GM23338 (cell line): ENCODE results near the gene ZNF621. TPM values are rescaled to one million over a fixed set of nuclear protein-coding genes. Genes with fewer than 3 reads are reported as not detected.

Experiments
- ATAC-seq: fragments of 200-7000 bp; cut with Tn5 transposase; 3 replicates; pipeline ENCODE4 v1.9.1; 2020
- DNase-seq: peaks from one replicate; pipeline ENCODE4 v3.0.0-alpha.2; 2015; ENCODE audit warnings: low spot score
- H2AFZ ChIP-seq: fragments of 200-600 bp; sonication (generic); 2 replicates; pipeline ENCODE4 v1.8.0; 2016; ENCODE audit warnings: antibody characterized with exemption, mild to moderate bottlenecking, moderate library complexity
- H3F3A ChIP-seq: fragments of 200-600 bp; sonication (generic); replicated peaks from 2 replicates; pipeline ENCODE4 v1.8.0; 2017; ENCODE audit warnings: antibody characterized with exemption, mixed run types, low read depth
- H3K27ac ChIP-seq: fragments of 200-600 bp; sonication (generic); 2 replicates; pipeline ENCODE4 v1.6.1; 2016; ENCODE audit warnings: low read depth
- H3K27me3 ChIP-seq: fragments of 200-600 bp; sonication (generic); 2 replicates; pipeline ENCODE4 v1.8.0; 2016; ENCODE audit warnings: mild to moderate bottlenecking, mixed run types, moderate library complexity; ENCODE audit not compliant: insufficient read depth
- H3K36me3 ChIP-seq: fragments of 200-600 bp; sonication (generic); 2 replicates; pipeline ENCODE4 v1.8.0; 2016; ENCODE audit warnings: mild to moderate bottlenecking; ENCODE audit not compliant: insufficient read depth
- H3K4me1 ChIP-seq: fragments of 200-600 bp; sonication (generic); 2 replicates; pipeline ENCODE4 v1.8.0; 2016; ENCODE audit warnings: mild to moderate bottlenecking, moderate library complexity; ENCODE audit not compliant: insufficient read depth
- H3K4me2 ChIP-seq: fragments of 200-600 bp; sonication (generic); 2 replicates; pipeline ENCODE4 v1.7.1; 2017; ENCODE audit warnings: mixed run types
- H3K4me3 ChIP-seq: fragments of 200-600 bp; sonication (generic); 2 replicates; pipeline ENCODE4 v1.6.1; 2016; ENCODE audit warnings: mixed run types
- H3K79me2 ChIP-seq: fragments of 200-600 bp; sonication (generic); replicated peaks from 2 replicates; pipeline ENCODE4 v1.8.0; 2017; ENCODE audit warnings: mild to moderate bottlenecking; ENCODE audit not compliant: insufficient read depth
- H3K9me2 ChIP-seq: fragments of 200-600 bp; sonication (generic); 2 replicates; pipeline ENCODE4 v1.8.0; 2017; ENCODE audit not compliant: insufficient read depth
- H4K20me1 ChIP-seq: fragments of 200-600 bp; sonication (generic); replicated peaks from 2 replicates; pipeline ENCODE4 v1.8.0; 2017; ENCODE audit warnings: mild to moderate bottlenecking; ENCODE audit not compliant: insufficient read depth
- H3K27ac Mint-ChIP-seq: 2 replicates; pipeline ENCODE4 v1.8.0; 2020; ENCODE audit warnings: inconsistent platforms, mild to moderate bottlenecking, moderate library complexity, mixed read lengths
- H3K27me3 Mint-ChIP-seq: 3 replicates; pipeline ENCODE4 v1.8.0; 2022; ENCODE audit warnings: low read depth, mild to moderate bottlenecking, moderate library complexity, mixed read lengths, inconsistent platforms; ENCODE audit not compliant: insufficient read depth, poor library complexity
- H3K36me3 Mint-ChIP-seq: 3 replicates; pipeline ENCODE4 v1.8.0; 2021; ENCODE audit warnings: low read depth, mild to moderate bottlenecking, inconsistent platforms, moderate library complexity, mixed read lengths
- H3K4me1 Mint-ChIP-seq: 3 replicates; pipeline ENCODE4 v1.8.0; 2020; ENCODE audit warnings: mild to moderate bottlenecking, inconsistent platforms, mixed read lengths
- H3K4me3 Mint-ChIP-seq: 3 replicates; pipeline ENCODE4 v1.8.0; 2021; ENCODE audit warnings: moderate library complexity, mild to moderate bottlenecking, inconsistent platforms, mixed read lengths
- H3K9me3 Mint-ChIP-seq: 3 replicates; pipeline ENCODE4 v1.8.0; 2020; ENCODE audit warnings: moderate library complexity, mild to moderate bottlenecking, inconsistent platforms, mixed read lengths
- CREB1 ChIP-seq: fragments of 250-450 bp; sonication (Bioruptor Pico); IDR thresholded peaks from 2 replicates; pipeline ENCODE4 v1.5.0; 2020; ENCODE audit warnings: low read depth, mild to moderate bottlenecking, moderate library complexity
- ETS1 ChIP-seq: IDR thresholded peaks from 2 replicates; pipeline ENCODE4 v1.6.1; 2016; ENCODE audit warnings: antibody characterized with exemption
- EZH2 ChIP-seq: fragments of 200-600 bp; sonication (generic); IDR thresholded peaks from one replicate; pipeline ENCODE4 v1.8.0; 2017; ENCODE audit warnings: antibody characterized with exemption, mild to moderate bottlenecking, low read depth; ENCODE audit not compliant: unreplicated experiment
- EZH2phosphoT487 ChIP-seq: fragments of 200-600 bp; sonication (generic); IDR thresholded peaks from one replicate; pipeline ENCODE4 v1.8.1; 2018; ENCODE audit warnings: antibody characterized with exemption; ENCODE audit not compliant: unreplicated experiment
- JUNB ChIP-seq: IDR thresholded peaks from one replicate; pipeline ENCODE4 v1.6.1; 2016; ENCODE audit warnings: antibody characterized with exemption; ENCODE audit not compliant: unreplicated experiment
- NANOG ChIP-seq: IDR thresholded peaks from 2 replicates; pipeline ENCODE4 v1.6.1; 2016; ENCODE audit warnings: antibody characterized with exemption, borderline replicate concordance
- POLR2AphosphoS5 ChIP-seq: IDR thresholded peaks from 2 replicates; pipeline ENCODE4 v1.6.1; 2016; ENCODE audit warnings: antibody characterized with exemption, low read depth
- STAT1 ChIP-seq: IDR thresholded peaks from one replicate; pipeline ENCODE4 v1.6.1; 2016; ENCODE audit warnings: antibody characterized with exemption; ENCODE audit not compliant: unreplicated experiment
- ZNF114 ChIP-seq: fragments of 250-450 bp; sonication (Bioruptor Pico); IDR thresholded peaks from 2 replicates; pipeline ENCODE4 v1.5.0; 2020; ENCODE audit warnings: mild to moderate bottlenecking, moderate library complexity
- ZNF331 ChIP-seq: fragments of 250-450 bp; sonication (Bioruptor Pico); IDR thresholded peaks from 2 replicates; pipeline ENCODE4 v1.5.0; 2020; ENCODE audit warnings: low read depth, mild to moderate bottlenecking, moderate library complexity
- ZNF462 ChIP-seq: fragments of 250-450 bp; sonication (Bioruptor Pico); IDR thresholded peaks from 2 replicates; pipeline ENCODE4 v1.5.0; 2020; ENCODE audit warnings: mild to moderate bottlenecking, moderate library complexity
- polyA plus RNA-seq: library from polyadenylated mRNA; unstranded; fragments of >200 nt; fragmentation: Nextera tagmentation; extraction: Ambion mirVana; gene quantifications from 2 replicates; pipeline ENCODE4 v1.2.1, GENCODE V29; 2016
- total RNA-seq: library from RNA; depleted of rRNA; stranded (reverse); fragments of >200 nt; shearing (Covaris generic); gene quantifications from 2 replicates; pipeline ENCODE4 v1.2.3, GENCODE V29; 2014
- TF ChIP-seq, protein P1 (sequence below): IDR thresholded peaks from one replicate; pipeline ENCODE4 v1.6.1; 2018; ENCODE audit warnings: antibody characterized with exemption; ENCODE audit not compliant: unreplicated experiment
- TF ChIP-seq, protein P2 (sequence below), 2 experiments: fragments of 200-600 bp in 1 of 2; sonication (generic) in 1 of 2; conservative IDR thresholded peaks; 2 replicates each; pipeline versions ENCODE4 v1.5.1 to v1.6.1; 2016 to 2017; ENCODE audit warnings: antibody characterized with exemption in 2 of 2, low read depth in 2 of 2, mild to moderate bottlenecking in 2 of 2, moderate library complexity in 1 of 2

ZNF621 gene
- total and polyA plus RNA-seq, 2 experiments from 2014 or later = 6.3 to 12.1 TPM

DNA sequence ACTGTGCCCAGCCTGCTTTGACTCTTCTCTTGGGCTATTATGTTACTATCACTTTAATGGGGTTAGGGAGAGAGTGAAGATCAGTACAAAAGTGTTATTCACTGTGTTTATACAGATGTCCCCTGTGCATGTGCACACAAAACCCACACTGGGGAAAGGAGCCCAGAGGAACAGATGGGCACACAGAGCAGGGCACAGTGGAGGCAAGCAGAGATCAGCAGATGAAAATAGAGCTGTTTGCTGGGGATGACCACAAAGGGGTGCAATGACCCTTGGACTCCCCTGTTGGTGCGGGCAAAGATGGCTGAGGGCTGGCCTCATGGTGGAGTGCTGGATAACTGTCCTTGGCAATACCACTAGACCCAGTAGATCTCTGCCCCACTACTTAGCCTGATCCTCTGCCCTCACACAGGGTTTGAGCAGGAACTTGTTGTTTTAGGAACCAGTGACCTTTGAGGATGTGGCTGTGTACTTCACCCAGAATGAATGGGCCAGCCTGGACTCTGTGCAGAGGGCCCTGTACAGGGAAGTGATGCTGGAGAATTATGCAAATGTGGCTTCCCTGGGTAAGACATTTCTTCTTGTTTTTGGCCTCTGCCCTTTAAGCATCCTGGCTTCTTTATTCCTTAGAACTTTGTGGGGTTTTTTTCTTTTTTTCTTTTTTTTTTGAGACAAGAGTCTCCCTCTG lies 13.6 kb upstream of the ZNF621 start:
- no peak for DNase-seq
- Mint-ChIP-seq H3K9me3 (no peaks in the 10 kb centered on the region), H3K4me3 (no peak overlapping the region), H3K36me3 (peaks cover 75% of the 10 kb centered on the region), H3K4me1 (peaks cover 4% of the 10 kb centered on the region), H3K27ac (no peak overlapping the region), H3K27me3 (peaks cover 5% of the 10 kb centered on the region)
- Histone ChIP-seq H3K36me3 (peaks cover 13% of the 10 kb centered on the region; the same call in 1 of the 2 replicates), H2AFZ (no peak overlapping the region), H3K27me3 (no peaks in the 10 kb centered on the region), H3K9me2 (no peaks in the 10 kb centered on the region), H3K27ac (no peak overlapping the region), H3F3A (0 out of 2 replicates have a peak, but pooled peaks cover 2% of the 10 kb centered on the region), H4K20me1 (peaks cover 3% of the 10 kb centered on the region; the same call in 1 of the 2 replicates), H3K4me2 (no peak overlapping the region), H3K79me2 (peaks cover 43% of the 10 kb centered on the region), H3K4me1 (peaks cover 9% of the 10 kb centered on the region), H3K4me3 (no peak overlapping the region)
- TF ChIP-seq ZNF462 (CRISPR knock-in tag) (no peak), EZH2phosphoT487 (no peak), ZNF114 (no peak), CREB1 (CRISPR knock-in tag) (no peak), ETS1 (no peak), JUNB (no peak), STAT1 (no peak), EZH2 (no peak), ZNF331 (CRISPR knock-in tag) (no peak), POLR2AphosphoS5 (no peak), NANOG (no peak)
- TF ChIP-seq, protein P1, sequence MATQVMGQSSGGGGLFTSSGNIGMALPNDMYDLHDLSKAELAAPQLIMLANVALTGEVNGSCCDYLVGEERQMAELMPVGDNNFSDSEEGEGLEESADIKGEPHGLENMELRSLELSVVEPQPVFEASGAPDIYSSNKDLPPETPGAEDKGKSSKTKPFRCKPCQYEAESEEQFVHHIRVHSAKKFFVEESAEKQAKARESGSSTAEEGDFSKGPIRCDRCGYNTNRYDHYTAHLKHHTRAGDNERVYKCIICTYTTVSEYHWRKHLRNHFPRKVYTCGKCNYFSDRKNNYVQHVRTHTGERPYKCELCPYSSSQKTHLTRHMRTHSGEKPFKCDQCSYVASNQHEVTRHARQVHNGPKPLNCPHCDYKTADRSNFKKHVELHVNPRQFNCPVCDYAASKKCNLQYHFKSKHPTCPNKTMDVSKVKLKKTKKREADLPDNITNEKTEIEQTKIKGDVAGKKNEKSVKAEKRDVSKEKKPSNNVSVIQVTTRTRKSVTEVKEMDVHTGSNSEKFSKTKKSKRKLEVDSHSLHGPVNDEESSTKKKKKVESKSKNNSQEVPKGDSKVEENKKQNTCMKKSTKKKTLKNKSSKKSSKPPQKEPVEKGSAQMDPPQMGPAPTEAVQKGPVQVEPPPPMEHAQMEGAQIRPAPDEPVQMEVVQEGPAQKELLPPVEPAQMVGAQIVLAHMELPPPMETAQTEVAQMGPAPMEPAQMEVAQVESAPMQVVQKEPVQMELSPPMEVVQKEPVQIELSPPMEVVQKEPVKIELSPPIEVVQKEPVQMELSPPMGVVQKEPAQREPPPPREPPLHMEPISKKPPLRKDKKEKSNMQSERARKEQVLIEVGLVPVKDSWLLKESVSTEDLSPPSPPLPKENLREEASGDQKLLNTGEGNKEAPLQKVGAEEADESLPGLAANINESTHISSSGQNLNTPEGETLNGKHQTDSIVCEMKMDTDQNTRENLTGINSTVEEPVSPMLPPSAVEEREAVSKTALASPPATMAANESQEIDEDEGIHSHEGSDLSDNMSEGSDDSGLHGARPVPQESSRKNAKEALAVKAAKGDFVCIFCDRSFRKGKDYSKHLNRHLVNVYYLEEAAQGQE = no peak
- TF ChIP-seq, protein P2, sequence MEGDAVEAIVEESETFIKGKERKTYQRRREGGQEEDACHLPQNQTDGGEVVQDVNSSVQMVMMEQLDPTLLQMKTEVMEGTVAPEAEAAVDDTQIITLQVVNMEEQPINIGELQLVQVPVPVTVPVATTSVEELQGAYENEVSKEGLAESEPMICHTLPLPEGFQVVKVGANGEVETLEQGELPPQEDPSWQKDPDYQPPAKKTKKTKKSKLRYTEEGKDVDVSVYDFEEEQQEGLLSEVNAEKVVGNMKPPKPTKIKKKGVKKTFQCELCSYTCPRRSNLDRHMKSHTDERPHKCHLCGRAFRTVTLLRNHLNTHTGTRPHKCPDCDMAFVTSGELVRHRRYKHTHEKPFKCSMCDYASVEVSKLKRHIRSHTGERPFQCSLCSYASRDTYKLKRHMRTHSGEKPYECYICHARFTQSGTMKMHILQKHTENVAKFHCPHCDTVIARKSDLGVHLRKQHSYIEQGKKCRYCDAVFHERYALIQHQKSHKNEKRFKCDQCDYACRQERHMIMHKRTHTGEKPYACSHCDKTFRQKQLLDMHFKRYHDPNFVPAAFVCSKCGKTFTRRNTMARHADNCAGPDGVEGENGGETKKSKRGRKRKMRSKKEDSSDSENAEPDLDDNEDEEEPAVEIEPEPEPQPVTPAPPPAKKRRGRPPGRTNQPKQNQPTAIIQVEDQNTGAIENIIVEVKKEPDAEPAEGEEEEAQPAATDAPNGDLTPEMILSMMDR (conservative IDR thresholded peaks at IDR 0.05; ENCODE audit: low read depth in 2 of 2) = no peak
- ATAC-seq = no peak
